GM03348 (cell line): Measurements from ENCODE around the gene UBL5.
"Not testable (repeated sequence)": the region's sequence is repeated elsewhere in the genome, so short reads cannot be mapped to it uniquely, and the experiment has no call there.

Experiments
- DNase-seq: peaks from one replicate; pipeline ENCODE4 v3.0.0; 2012; ENCODE audit warnings: low spot score

Gene UBL5

GRCh38 chr19:9827289-9828238 lies at the start of gene UBL5:
UBL5 (plus strand) TSS chr19:9827918; CDS start chr19:9828338, 420 bp downstream.
- peak; percentile 93 for DNase-seq

DNA sequence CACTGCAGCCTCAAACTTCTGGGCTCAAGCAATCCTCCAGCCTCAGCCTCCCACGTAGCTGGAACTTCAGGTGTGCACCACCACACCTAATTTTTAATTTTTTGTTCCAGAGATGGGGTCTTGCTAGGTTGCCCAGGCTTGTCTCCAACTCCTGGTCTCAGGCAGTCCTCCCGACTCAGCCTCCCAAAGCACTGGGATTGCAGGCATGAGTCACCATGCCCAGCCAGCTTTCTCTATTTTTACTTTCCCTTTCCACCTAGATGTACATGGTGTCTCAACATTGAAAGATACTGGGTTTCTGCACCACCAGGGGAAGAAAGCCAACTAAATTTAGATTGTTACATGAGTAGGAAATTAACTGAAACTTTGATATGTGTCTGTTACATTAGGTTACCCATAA lies 45.4 kb upstream of the UBL5 start:
- no peak for DNase-seq

GRCh38 chr19:9784163-9784496 lies 43.6 kb upstream of the UBL5 start:
- DNase-seq, result not testable (repeated sequence)

GRCh38 chr19:9785367-9786331 lies 42.1 kb upstream of the UBL5 start:
- peak; percentile 97 for DNase-seq

GRCh38 chr19:9786342-9786741 lies 41.4 kb upstream of the UBL5 start:
- DNase-seq, result no peak

DNA sequence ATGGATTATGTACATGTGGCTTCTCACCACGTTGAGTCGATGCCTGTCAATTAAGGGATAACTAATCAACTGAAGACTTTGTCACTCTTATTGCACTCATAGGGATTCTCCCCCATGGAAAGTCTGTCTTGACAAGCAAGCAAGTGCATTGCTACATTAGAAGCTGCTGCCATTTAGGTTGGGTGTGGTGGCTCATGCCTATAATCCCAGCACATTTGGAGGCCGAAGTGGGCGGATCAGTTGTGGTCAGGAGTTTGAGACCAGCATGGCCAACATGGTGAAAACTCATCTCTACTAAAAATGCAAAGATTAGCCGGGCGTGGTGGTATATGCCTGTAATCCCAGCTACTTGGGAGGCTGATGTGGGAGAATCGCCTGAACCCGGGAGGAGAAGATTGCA lies 40.9 kb upstream of the UBL5 start:
- DNase-seq, result no peak

DNA sequence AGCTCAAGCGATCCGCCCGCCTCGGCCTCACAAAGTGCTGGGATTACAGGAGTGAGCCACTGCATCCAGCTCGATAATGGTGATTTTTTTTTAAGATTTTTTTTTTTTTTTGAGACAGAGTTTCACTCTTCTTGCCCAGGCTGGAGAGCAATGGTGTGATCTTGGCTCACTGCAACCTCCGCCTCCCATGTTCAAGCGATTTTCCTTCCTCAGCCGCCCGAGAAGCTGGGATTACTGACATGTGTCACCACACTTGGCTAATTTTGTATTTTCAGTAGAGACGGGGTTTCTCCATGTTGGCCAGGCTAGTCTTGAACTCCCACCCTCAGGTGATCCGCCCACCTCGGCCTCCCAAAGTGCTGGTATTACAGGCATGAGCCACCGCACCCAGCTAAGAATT lies 39.1 kb upstream of the UBL5 start:
- DNase-seq, result not testable (repeated sequence)

GRCh38 chr19:9789066-9789465 lies 38.7 kb upstream of the UBL5 start:
- no peak for DNase-seq

DNA sequence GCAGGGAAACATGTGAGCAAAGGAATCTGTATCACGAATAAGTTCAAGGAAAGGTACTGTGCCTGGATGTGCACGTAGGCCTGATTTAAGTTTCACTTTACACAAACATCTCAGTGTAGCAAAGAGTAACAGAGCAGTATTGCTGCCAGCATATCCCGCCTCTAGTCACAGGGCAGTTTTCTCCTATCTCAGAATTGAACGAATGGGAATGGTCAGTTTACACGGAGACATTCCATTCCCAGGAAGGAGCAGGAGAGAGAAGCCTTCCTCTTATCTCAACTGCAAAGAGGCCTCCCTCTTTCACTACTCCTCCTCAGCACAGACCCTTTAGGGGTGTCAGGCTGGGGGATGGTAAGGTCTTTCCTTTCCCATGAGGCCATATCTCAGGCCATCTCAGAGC lies 38.1 kb upstream of the UBL5 start:
- DNase-seq, result not testable (repeated sequence)

DNA sequence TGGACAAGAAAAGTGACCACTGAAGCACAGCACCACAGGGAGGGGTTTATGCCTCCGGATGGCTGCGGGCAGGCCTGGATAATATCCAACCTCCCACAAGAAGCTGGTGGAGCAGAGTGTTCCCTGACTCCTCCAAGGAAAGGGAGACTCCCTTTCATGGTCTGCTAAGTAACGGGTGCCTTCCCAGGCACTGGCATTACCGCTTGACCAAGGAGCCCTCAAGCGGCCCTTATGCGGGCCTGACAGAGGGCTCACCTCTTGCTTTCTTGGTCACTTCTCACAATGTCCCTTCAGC lies 36.7 kb upstream of the UBL5 start:
- not testable (repeated sequence) for DNase-seq

GRCh38 chr19:9791552-9792205 lies 36.0 kb upstream of the UBL5 start:
- peak; percentile 96 for DNase-seq

GRCh38 chr19:9792206-9793070 lies 35.3 kb upstream of the UBL5 start:
- DNase-seq, result peak; percentile 95

GRCh38 chr19:9793071-9793591 lies 34.6 kb upstream of the UBL5 start:
- DNase-seq, result peak; percentile 56

DNA sequence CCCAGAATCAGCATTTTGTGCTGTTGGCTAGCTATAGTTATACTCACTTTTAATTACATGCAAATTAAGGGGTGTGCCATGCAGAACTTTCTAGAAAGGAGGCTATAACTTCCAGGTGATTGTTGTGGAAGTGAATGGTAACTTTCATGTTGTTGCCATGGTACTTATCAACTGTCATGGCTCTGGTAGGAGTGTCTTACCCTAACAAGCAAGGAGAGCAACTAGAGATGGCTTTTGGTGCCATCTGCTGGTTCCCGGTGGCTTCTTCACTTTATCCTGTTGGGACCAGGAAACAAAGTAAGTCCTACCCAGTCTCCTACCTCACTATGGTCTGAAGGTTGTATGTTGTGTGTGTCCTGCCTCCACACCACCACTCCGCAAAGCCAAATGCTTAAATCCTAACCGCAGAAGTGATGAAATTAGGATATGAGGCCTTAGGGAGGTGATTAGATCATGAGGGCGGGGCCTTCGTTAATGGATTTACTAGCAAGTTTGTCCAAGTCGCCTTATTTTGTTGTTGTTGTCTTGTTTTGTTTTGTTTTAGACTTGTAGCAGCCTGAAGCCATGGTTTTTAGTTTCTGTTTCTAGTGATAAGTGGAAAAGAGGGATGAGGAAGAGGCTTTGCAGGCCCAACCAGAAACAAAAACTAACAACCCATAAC lies 31.5 kb upstream of the UBL5 start:
- peak; percentile 77 for DNase-seq

GRCh38 chr19:9797871-9798270 lies 29.8 kb upstream of the UBL5 start:
- DNase-seq, result no peak

DNA sequence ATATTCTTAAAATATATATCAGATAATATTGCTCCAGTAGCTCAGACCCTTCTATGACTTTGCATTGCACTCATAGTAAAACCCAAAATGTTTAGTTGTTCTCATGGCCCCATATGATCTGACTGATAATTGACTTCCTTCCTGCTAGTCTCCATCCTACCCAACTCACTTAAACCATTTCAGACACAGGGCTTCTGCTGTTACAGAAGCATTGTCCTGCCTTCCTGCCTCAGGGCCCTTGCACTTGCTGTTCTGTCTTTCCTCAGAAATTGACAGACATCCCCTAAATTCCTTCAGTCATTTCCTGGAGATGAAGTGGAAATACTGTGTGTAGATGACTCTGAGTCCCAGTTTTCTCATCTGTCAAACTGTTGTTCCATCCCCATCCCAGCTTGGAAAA lies 28.6 kb upstream of the UBL5 start:
- DNase-seq, result no peak

- no peak for DNase-seq
Measured at GRCh38 chr19:9801976-9802375, 25.7 kb upstream of the UBL5 start.

DNA sequence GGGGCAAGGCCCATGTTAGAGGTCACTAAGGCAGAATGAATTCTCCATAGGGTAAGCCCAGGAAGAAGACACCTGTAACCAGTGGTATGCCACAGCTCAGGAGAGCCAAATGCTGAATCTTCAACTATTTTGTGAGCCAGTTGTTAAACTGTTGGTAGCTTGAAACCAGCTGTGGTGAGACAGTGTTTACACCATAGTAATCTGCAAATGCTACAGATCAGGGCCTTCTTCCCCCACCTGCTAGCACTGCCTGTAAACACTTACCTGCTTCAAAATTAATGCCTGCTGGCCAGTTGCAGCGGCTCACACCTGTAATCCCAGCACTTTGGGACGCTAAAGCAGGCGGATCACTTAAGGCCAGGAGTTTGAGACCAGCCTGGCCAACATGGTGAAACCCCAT lies 20.9 kb upstream of the UBL5 start:
- DNase-seq, result no peak

DNA sequence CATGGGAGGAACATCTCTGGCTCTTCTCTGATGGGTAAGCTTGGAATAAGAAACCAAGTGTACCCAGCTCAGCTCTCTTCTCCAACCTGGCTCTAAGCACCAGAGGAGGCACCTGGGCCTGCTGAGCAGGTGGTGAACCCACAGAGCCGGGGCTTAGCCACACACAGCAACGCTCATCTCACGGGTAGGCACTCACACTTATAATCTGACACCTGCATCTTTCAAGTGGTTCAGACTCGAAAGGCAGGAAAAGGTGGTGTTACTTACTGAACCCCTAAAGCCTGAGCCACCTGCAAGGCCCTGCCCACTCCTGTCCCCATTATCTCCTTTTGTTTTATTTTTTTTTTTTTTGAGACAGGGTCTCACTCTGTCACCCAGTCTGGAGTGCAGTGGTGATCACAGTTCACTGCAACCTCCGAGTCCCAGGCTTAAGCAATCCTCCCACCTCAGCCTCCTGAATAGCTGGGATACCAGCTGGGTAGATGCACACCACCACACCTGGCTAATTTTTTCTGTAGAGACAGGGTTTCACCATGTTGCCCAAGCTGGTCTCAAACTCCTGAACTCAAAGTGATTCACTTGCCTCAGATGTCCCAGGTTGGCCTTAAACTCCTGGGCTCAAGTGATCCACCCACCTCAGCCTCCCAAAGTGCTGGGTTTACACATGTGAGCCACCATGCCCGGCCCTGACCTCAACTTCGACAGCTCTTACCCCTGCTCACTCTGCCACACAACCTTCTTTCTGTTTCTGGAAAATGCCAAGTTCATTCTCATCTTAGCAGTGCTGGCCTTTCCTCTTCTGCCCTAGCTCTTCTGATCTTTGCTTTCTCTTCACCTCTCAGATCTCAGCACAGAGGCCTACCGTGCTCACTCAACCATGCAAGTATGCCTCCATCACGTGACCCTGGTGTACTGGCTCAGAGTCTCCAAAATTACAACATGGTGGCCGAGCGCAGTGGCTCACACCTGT lies 18.6 kb upstream of the UBL5 start:
- DNase-seq, result no peak

GRCh38 chr19:9811139-9811538 lies 16.6 kb upstream of the UBL5 start:
- no peak for DNase-seq
